Naive thymus-derived CD4-positive, alpha-beta T cell (primary cell): ENCODE results near the gene ARMC9. TPM values are rescaled to one million over a fixed set of nuclear protein-coding genes. Genes with fewer than 3 reads are reported as not detected.
A peak's percentile ranks its signal among the peaks of the same experiment; 100 is the strongest.

Source experiments
- ATAC-seq: fragments of 150-1000 bp; cut with Tn5 transposase; 2 replicates; pipeline ENCODE4 v1.10.0; 2021; ENCODE audit warnings: mild to moderate bottlenecking, moderate library complexity
- CTCF ChIA-PET: fragments of 350-600 bp; sonication (Branson Sonifier 250); formaldehyde crosslinking; loops from one replicate; lab custom pipeline; 2021; ENCODE audit warnings: antibody characterized with exemption; lab: Charles Lee
- POLR2A ChIA-PET: fragments of 350-600 bp; sonication (Branson Sonifier 250); formaldehyde crosslinking; loops from one replicate; lab custom pipeline; 2021; ENCODE audit warnings: antibody characterized with exemption, inconsistent platforms; lab: Charles Lee
- DNase-seq, 9 donors: peaks; one replicate each; pipeline versions ENCODE4 v3.0.0 to v3.0.0-alpha.2; 2020 to 2022; ENCODE audit warnings: mixed read lengths in 1 of 9
- H3K27ac ChIP-seq: one replicate; pipeline ENCODE4 v1.7.0; 2013; ENCODE audit warnings: mild to moderate bottlenecking, low read depth, low read length, moderate library complexity
- H3K27me3 ChIP-seq, 2 donors: one replicate each; pipeline ENCODE4 v1.7.0; 2013; ENCODE audit warnings: low read length in 2 of 2, mild to moderate bottlenecking in 2 of 2, moderate library complexity in 2 of 2; ENCODE audit not compliant: control insufficient read depth in 2 of 2, insufficient read depth in 2 of 2
- H3K36me3 ChIP-seq, 3 experiments: 1 replicate in 2 of 3; 2 replicates in 1 of 3; pipeline ENCODE4 v1.7.0; 2013; ENCODE audit warnings: low read length in 3 of 3, mild to moderate bottlenecking in 3 of 3, moderate library complexity in 1 of 3; ENCODE audit not compliant: insufficient read depth in 3 of 3, control insufficient read depth in 2 of 3
- H3K4me1 ChIP-seq, 2 donors: one replicate each; pipeline ENCODE4 v1.7.0; 2013; ENCODE audit warnings: low read length in 2 of 2, mild to moderate bottlenecking in 2 of 2, moderate library complexity in 1 of 2; ENCODE audit not compliant: control insufficient read depth in 2 of 2, insufficient read depth in 2 of 2
- H3K4me3 ChIP-seq: 2 replicates; pipeline ENCODE4 v1.7.0; 2013; ENCODE audit warnings: mild to moderate bottlenecking, low read length
- H3K9me3 ChIP-seq, 3 experiments: 1 replicate in 2 of 3; 2 replicates in 1 of 3; pipeline ENCODE4 v1.7.0; 2013; ENCODE audit warnings: low read length in 3 of 3; ENCODE audit not compliant: control insufficient read depth in 2 of 3
- H3K27ac Mint-ChIP-seq, 9 donors: one replicate each; pipeline ENCODE4 v1.8.0; 2020 to 2022; ENCODE audit warnings: mixed read lengths in 9 of 9, mild to moderate bottlenecking in 8 of 9, moderate library complexity in 5 of 9, inconsistent platforms in 2 of 9
- H3K27me3 Mint-ChIP-seq, 5 donors: one replicate each; pipeline ENCODE4 v1.8.0; 2021 to 2022; ENCODE audit warnings: mixed read lengths in 5 of 5, mild to moderate bottlenecking in 1 of 5
- H3K36me3 Mint-ChIP-seq, 5 donors: one replicate each; pipeline ENCODE4 v1.8.0; 2020 to 2022; ENCODE audit warnings: mixed read lengths in 5 of 5, mild to moderate bottlenecking in 3 of 5, inconsistent platforms in 1 of 5
- H3K4me1 Mint-ChIP-seq, 7 donors: one replicate each; pipeline ENCODE4 v1.8.0; 2020 to 2022; ENCODE audit warnings: mixed read lengths in 7 of 7, mild to moderate bottlenecking in 3 of 7, inconsistent platforms in 1 of 7
- H3K4me3 Mint-ChIP-seq, 10 donors: one replicate each; pipeline ENCODE4 v1.8.0; 2020 to 2022; ENCODE audit warnings: mild to moderate bottlenecking in 10 of 10, mixed read lengths in 10 of 10, moderate library complexity in 6 of 10, inconsistent platforms in 2 of 10
- H3K9me3 Mint-ChIP-seq, 11 donors: one replicate each; pipeline ENCODE4 v1.8.0; 2020 to 2022; ENCODE audit warnings: mixed read lengths in 11 of 11, mild to moderate bottlenecking in 4 of 11, inconsistent platforms in 1 of 11, moderate library complexity in 1 of 11
- intact Hi-C, 2 donors: fragments of 100-400 bp; cut with micrococcal nuclease; formaldehyde crosslinking; loops; one replicate each; pipeline ENCODE4 v1.15.1; 2023
- polyA plus RNA-seq, 2 donors: library from polyadenylated mRNA; unstranded; fragments of 300-500 nt; fragmentation: Illumina TruSeq; gene quantifications; one replicate each; pipeline ENCODE4 v1.2.3, GENCODE V29; 2021
- total RNA-seq, 6 experiments: library from RNA in 5 of 6; stranded (reverse) in 5 of 6; gene quantifications; 1 replicate in 5 of 6; 2 replicates in 1 of 6; pipeline ENCODE4 v1.2.3 and lab custom pipeline; 2021 to 2026

Gene ARMC9
- total and polyA plus RNA-seq, 7 experiments from 2014 or later = 0.45 to 2.0 (median 0.85) TPM

- ATAC-seq = no peak
- CTCF ChIA-PET = interaction anchor here (0.7 kb wide), 1 partner anchor 1237 kb away, joined by 3 read pairs; no protein-coding TSS in a partner anchor
- H3K4me3 Mint-ChIP-seq = peak overlapping the region in 3 of 10 donors; percentile 9 to 41 (median 27)
These were observed 2.5 kb downstream of the ARMC9 start for GRCh38 chr2:231200805-231201474.

GRCh38 chr2:231201475-231201814 lies 3.0 kb downstream of the ARMC9 start:
- ATAC-seq (no peak), DNase-seq (no peak)
- peak overlapping the region in 3 of 9 donors; percentile 1 to 62 (median 58) for H3K27ac Mint-ChIP-seq
- intact Hi-C loops = no loop called here
- no peak overlapping the region for H3K27ac ChIP-seq
- H3K4me3 ChIP-seq = no peak overlapping the region
- no peaks in the 10 kb centered on the region for H3K9me3 ChIP-seq
- POLR2A ChIA-PET = no interaction called here
- CTCF ChIA-PET = no interaction called here
- no peaks in the 10 kb centered on the region for H3K36me3 Mint-ChIP-seq
- H3K4me1 ChIP-seq = peaks cover 0 to 4% of the 10 kb centered on the region in 2 donors
- no peaks in the 10 kb centered on the region for H3K27me3 ChIP-seq
- peaks cover 3 to 15% (median 13%) of the 10 kb centered on the region in 7 donors for H3K4me1 Mint-ChIP-seq
- H3K4me3 Mint-ChIP-seq = peak overlapping the region in 2 of 10 donors; percentile 27 to 41
- H3K9me3 Mint-ChIP-seq = no peaks in the 10 kb centered on the region
- H3K27me3 Mint-ChIP-seq = peaks cover 0 to 25% (median 0%) of the 10 kb centered on the region in 5 donors
- peaks cover 0 to 4% (median 0%) of the 10 kb centered on the region in 3 experiments for H3K36me3 ChIP-seq

More at GRCh38 chr2:231200805-231201474, 2.5 kb downstream of the ARMC9 start:
- no peaks in the 10 kb centered on the region for H3K36me3 Mint-ChIP-seq
- peaks cover 0 to 4% of the 10 kb centered on the region in 2 donors for H3K4me1 ChIP-seq
- no peaks in the 10 kb centered on the region for H3K9me3 Mint-ChIP-seq
- H3K4me3 ChIP-seq = no peak overlapping the region
- peaks cover 3 to 15% (median 13%) of the 10 kb centered on the region in 7 donors for H3K4me1 Mint-ChIP-seq
- no peak overlapping the region for H3K27ac ChIP-seq
- no peaks in the 10 kb centered on the region for H3K9me3 ChIP-seq
- H3K27ac Mint-ChIP-seq = peak overlapping the region in 1 of 9 donors; percentile 62
- peaks cover 0 to 4% (median 0%) of the 10 kb centered on the region in 3 experiments for H3K36me3 ChIP-seq
- intact Hi-C loops = no loop called here
- peaks cover 0 to 28% (median 0%) of the 10 kb centered on the region in 5 donors for H3K27me3 Mint-ChIP-seq
- POLR2A ChIA-PET = no interaction called here
- no peak for DNase-seq
- H3K27me3 ChIP-seq = no peaks in the 10 kb centered on the region

GRCh38 chr2:231203087-231203486 lies 4.7 kb downstream of the ARMC9 start:
- Histone ChIP-seq H3K4me1 (no peaks in the 10 kb centered on the region), H3K27ac (no peak overlapping the region), H3K9me3 (no peaks in the 10 kb centered on the region), H3K36me3 (peaks cover 0 to 3% (median 0%) of the 10 kb centered on the region in 3 experiments), H3K4me3 (no peak overlapping the region), H3K27me3 (no peaks in the 10 kb centered on the region)
- DNase-seq (no peak), ATAC-seq (no peak)
- ChIA-PET POLR2A (no interaction called here), CTCF (no interaction called here)
- peaks cover 0 to 19% (median 0%) of the 10 kb centered on the region in 5 donors for H3K27me3 Mint-ChIP-seq
- peak overlapping the region in 1 of 9 donors; percentile 52 for H3K27ac Mint-ChIP-seq
- no peaks in the 10 kb centered on the region for H3K9me3 Mint-ChIP-seq
- H3K4me1 Mint-ChIP-seq = peaks cover 3 to 8% (median 6%) of the 10 kb centered on the region in 7 donors
- no peaks in the 10 kb centered on the region for H3K36me3 Mint-ChIP-seq
- intact Hi-C loops = no loop called here
- no peak overlapping the region for H3K4me3 Mint-ChIP-seq

DNA sequence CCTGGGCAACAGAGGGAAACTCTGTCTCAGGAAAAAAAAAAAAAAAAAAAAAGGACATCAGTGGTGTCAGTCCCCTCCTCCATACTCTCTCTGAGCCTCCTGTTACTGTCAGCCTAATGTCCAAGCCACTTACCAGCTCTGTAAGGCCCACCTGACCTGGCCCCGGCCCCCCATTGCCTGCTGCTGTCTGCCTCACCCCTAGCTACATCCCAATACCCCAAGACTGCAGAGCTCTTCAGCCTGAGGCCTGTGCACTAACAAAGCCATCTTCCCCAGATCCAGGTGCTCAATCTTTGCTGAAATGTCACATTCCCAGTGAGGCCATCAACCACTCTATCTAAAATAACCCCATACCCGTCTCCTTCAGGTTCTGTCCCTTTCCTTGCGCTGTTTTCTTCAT lies 5.7 kb downstream of the ARMC9 start:
- CTCF ChIA-PET = no interaction called here
- H3K27me3 Mint-ChIP-seq = peaks cover 0 to 16% (median 0%) of the 10 kb centered on the region in 5 donors
- POLR2A ChIA-PET = no interaction called here
- Histone ChIP-seq H3K27ac (no peak overlapping the region), H3K27me3 (no peaks in the 10 kb centered on the region), H3K4me1 (no peaks in the 10 kb centered on the region), H3K36me3 (no peaks in the 10 kb centered on the region), H3K9me3 (no peaks in the 10 kb centered on the region), H3K4me3 (no peak overlapping the region)
- H3K27ac Mint-ChIP-seq = no peak overlapping the region
- no peak overlapping the region for H3K4me3 Mint-ChIP-seq
- ATAC-seq (no peak), DNase-seq (no peak)
- no peaks in the 10 kb centered on the region for H3K9me3 Mint-ChIP-seq
- peaks cover 2 to 4% (median 3%) of the 10 kb centered on the region in 7 donors for H3K4me1 Mint-ChIP-seq
- H3K36me3 Mint-ChIP-seq = no peaks in the 10 kb centered on the region
- intact Hi-C loops = no loop called here

GRCh38 chr2:231204581-231204980 lies 6.2 kb downstream of the ARMC9 start:
- no peaks in the 10 kb centered on the region for H3K36me3 ChIP-seq
- CTCF ChIA-PET = no interaction called here
- no peak for ATAC-seq
- H3K4me3 Mint-ChIP-seq = no peak overlapping the region
- intact Hi-C loops = no loop called here
- no peak overlapping the region for H3K4me3 ChIP-seq
- peaks cover 0 to 4% (median 3%) of the 10 kb centered on the region in 7 donors for H3K4me1 Mint-ChIP-seq
- H3K36me3 Mint-ChIP-seq = no peaks in the 10 kb centered on the region
- H3K9me3 ChIP-seq = no peaks in the 10 kb centered on the region
- no peaks in the 10 kb centered on the region for H3K4me1 ChIP-seq
- peaks cover 0 to 14% (median 0%) of the 10 kb centered on the region in 5 donors for H3K27me3 Mint-ChIP-seq
- POLR2A ChIA-PET = no interaction called here
- no peak for DNase-seq
- no peaks in the 10 kb centered on the region for H3K9me3 Mint-ChIP-seq
- no peaks in the 10 kb centered on the region for H3K27me3 ChIP-seq
- H3K27ac ChIP-seq = no peak overlapping the region
- H3K27ac Mint-ChIP-seq = peak overlapping the region in 1 of 9 donors; percentile 42

GRCh38 chr2:231207734-231208133 lies 9.3 kb downstream of the ARMC9 start:
- Mint-ChIP-seq H3K27me3 (no peaks in the 10 kb centered on the region), H3K4me3 (no peak overlapping the region), H3K27ac (no peak overlapping the region), H3K4me1 (peaks cover 0 to 3% (median 0%) of the 10 kb centered on the region in 7 donors), H3K9me3 (no peaks in the 10 kb centered on the region), H3K36me3 (no peaks in the 10 kb centered on the region)
- no peaks in the 10 kb centered on the region for H3K27me3 ChIP-seq
- H3K27ac ChIP-seq = no peak overlapping the region
- DNase-seq (no peak), ATAC-seq (no peak)
- H3K36me3 ChIP-seq = no peaks in the 10 kb centered on the region
- H3K4me3 ChIP-seq = no peak overlapping the region
- no peaks in the 10 kb centered on the region for H3K9me3 ChIP-seq
- POLR2A ChIA-PET = no interaction called here
- intact Hi-C loops = no loop called here
- CTCF ChIA-PET = no interaction called here
- no peaks in the 10 kb centered on the region for H3K4me1 ChIP-seq

DNA sequence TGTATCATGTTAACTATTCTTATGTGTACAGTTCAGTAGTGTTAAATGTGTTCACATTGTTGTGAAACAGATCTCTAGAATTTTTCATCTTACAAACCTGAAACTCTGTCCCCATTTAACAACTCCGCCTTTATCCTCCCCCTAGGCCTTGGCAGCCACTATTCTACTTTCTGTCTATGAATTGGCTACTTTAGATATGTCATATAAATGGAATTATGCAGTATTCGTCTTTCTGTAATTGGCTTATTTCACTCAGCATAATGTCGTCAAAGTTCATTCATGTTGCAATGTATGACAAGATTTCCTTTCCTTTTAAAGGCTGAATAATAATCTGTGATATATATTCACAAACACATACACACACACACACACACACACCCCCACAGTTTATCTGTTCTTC lies 12.4 kb downstream of the ARMC9 start:
- no peak overlapping the region for H3K27ac Mint-ChIP-seq
- intact Hi-C loops = no loop called here
- H3K27me3 ChIP-seq = no peaks in the 10 kb centered on the region
- no peak overlapping the region for H3K4me3 ChIP-seq
- DNase-seq (no peak), ATAC-seq (no peak)
- no peaks in the 10 kb centered on the region for H3K4me1 Mint-ChIP-seq
- no peak overlapping the region for H3K27ac ChIP-seq
- H3K4me3 Mint-ChIP-seq = no peak overlapping the region
- POLR2A ChIA-PET = interaction anchor here (0.7 kb wide), 1 partner anchor 27 kb away, joined by 3 read pairs; no protein-coding TSS in a partner anchor
- H3K36me3 Mint-ChIP-seq = peaks cover 0 to 3% (median 0%) of the 10 kb centered on the region in 5 donors
- no peaks in the 10 kb centered on the region for H3K27me3 Mint-ChIP-seq
- no peaks in the 10 kb centered on the region for H3K36me3 ChIP-seq
- H3K4me1 ChIP-seq = no peaks in the 10 kb centered on the region
- H3K9me3 ChIP-seq = no peaks in the 10 kb centered on the region
- no peaks in the 10 kb centered on the region for H3K9me3 Mint-ChIP-seq
- CTCF ChIA-PET = no interaction called here
